ENCODE measurements around the gene ACTL6A. TPM values are rescaled to one million over a fixed set of nuclear protein-coding genes. Genes with fewer than 3 reads are reported as not detected.
A peak's percentile ranks its signal among the peaks of the same experiment; 100 is the strongest.
"Not testable (repeated sequence)": the region's sequence is repeated elsewhere in the genome, so short reads cannot be mapped to it uniquely, and the experiment has no call there.

ACTL6A gene
- 10 to 100 TPM; 14.7 to 63.1 (median 42.2) TPM for total RNA-seq
- polyA plus RNA-seq: 10 to 100 TPM; 37.7 to 47.0 (median 44.9) TPM
- long read RNA-seq, donor 1, transcript ACTL6A-202 (14 exons, 1,901 nt): major isoform, 5 of 33 reads
- long read RNA-seq, donor 1, partial matches to known transcripts: 0 of 33 reads
- long read RNA-seq, donor 1, other reads (novel, unspliced or antisense): 27 of 33 reads
- long read RNA-seq, donor 2, transcript ACTL6A-202 (14 exons, 1,901 nt): major isoform, 10 of 80 reads
- long read RNA-seq, donor 2, partial matches to known transcripts: 55 of 80 reads
- long read RNA-seq, donor 2, other reads (novel, unspliced or antisense): 7 of 80 reads
- long read RNA-seq, donor 3, transcript ACTL6A-202 (14 exons, 1,901 nt): major isoform, 7 of 25 reads
- long read RNA-seq, donor 3, partial matches to known transcripts: 13 of 25 reads
- long read RNA-seq, donor 3, other reads (novel, unspliced or antisense): 0 of 25 reads
- long read RNA-seq, donor 4, partial matches to known transcripts: 0 of 1 reads
- long read RNA-seq, donor 4, other reads (novel, unspliced or antisense): 0 of 1 reads
- long read RNA-seq, donor 5, transcript ACTL6A-202 (14 exons, 1,901 nt): major isoform, 9 of 19 reads
- long read RNA-seq, donor 5, partial matches to known transcripts: 6 of 19 reads
- long read RNA-seq, donor 5, other reads (novel, unspliced or antisense): 0 of 19 reads
- long read RNA-seq, donor 6: 0 reads
- long read RNA-seq, donor 7, transcript ACTL6A-203 (14 exons, 1,750 nt): minor isoform, 5 of 86 reads
- long read RNA-seq, donor 7, transcript ACTL6A-202 (14 exons, 1,901 nt): major isoform, 10 of 86 reads
- long read RNA-seq, donor 7, partial matches to known transcripts: 68 of 86 reads
- long read RNA-seq, donor 7, other reads (novel, unspliced or antisense): 0 of 86 reads
- long read RNA-seq, donor 8, transcript ACTL6A-202 (14 exons, 1,901 nt): major isoform, 13 of 71 reads
- long read RNA-seq, donor 8, transcript ACTL6A-203 (14 exons, 1,750 nt): minor isoform, 5 of 71 reads
- long read RNA-seq, donor 8, partial matches to known transcripts: 16 of 71 reads
- long read RNA-seq, donor 8, other reads (novel, unspliced or antisense): 32 of 71 reads
- long read RNA-seq, donor 9, transcript ACTL6A-202 (14 exons, 1,901 nt): major isoform, 9 of 97 reads
- long read RNA-seq, donor 9, partial matches to known transcripts: 84 of 97 reads
- long read RNA-seq, donor 9, other reads (novel, unspliced or antisense): 0 of 97 reads
- long read RNA-seq, donor 10, partial matches to known transcripts: 0 of 6 reads
- long read RNA-seq, donor 10, other reads (novel, unspliced or antisense): 0 of 6 reads

- no peaks in the 10 kb centered on the region for H3K36me3 ChIP-seq
- no peaks in the 10 kb centered on the region for H3K9me3 ChIP-seq
- H3K4me1 ChIP-seq: peaks cover 5 to 25% (median 18%) of the 10 kb centered on the region in 4 donors
- H3K4me3 ChIP-seq: peak within 1 kb of the TSS; percentile 64 to 99 (median 79)
- intact Hi-C loops (cut with DNase I; ENCODE audit: low total_unique reads): no loop called here
- TF ChIP-seq EP300 (IDR thresholded peaks at IDR 0.05): no peak
- TF ChIP-seq POLR2AphosphoS5 (IDR thresholded peaks at IDR 0.05): peak; percentile 39 to 79 (median 69)
- no peak for TF ChIP-seq CTCF (IDR thresholded peaks at IDR 0.05)
- TF ChIP-seq POLR2A (IDR thresholded peaks at IDR 0.05): peak in 1 of 4 donors; percentile 35
- no peaks in the 10 kb centered on the region for H3K27me3 ChIP-seq
- WGBS, 5 donors: 0 to 1% (median 1%) methylated on average over 23 to 55 of the region's 55 CpGs
- H3K27ac ChIP-seq: peak within 1 kb of the TSS; percentile 79 to 92 (median 89)
- peak; percentile 99 to 100 for DNase-seq
Measured at GRCh38 chr3:179562591-179563270, at the start of gene ACTL6A. ACTL6A (plus strand) TSS chr3:179562926; CDS start chr3:179563093, 167 bp downstream.

- Histone ChIP-seq H3K36me3 (no peaks in the 10 kb centered on the region), H3K4me1 (no peaks in the 10 kb centered on the region), H3K27ac (no peak overlapping the region), H3K27me3 (no peaks in the 10 kb centered on the region), H3K9me3 (peaks cover 0 to 5% (median 0%) of the 10 kb centered on the region in 4 donors), H3K4me3 (no peak overlapping the region)
- TF ChIP-seq EP300 (IDR thresholded peaks at IDR 0.05) (no peak), POLR2AphosphoS5 (IDR thresholded peaks at IDR 0.05) (no peak), POLR2A (IDR thresholded peaks at IDR 0.05) (no peak), CTCF (IDR thresholded peaks at IDR 0.05) (no peak)
- intact Hi-C loops (cut with DNase I; ENCODE audit: low total_unique reads): no loop called here
- WGBS, 5 donors: 90 to 96% (median 93%) methylated on average over 2 of the region's 2 CpGs
- no peak for DNase-seq
Measured at GRCh38 chr3:179513862-179514261, 48.9 kb upstream of the ACTL6A start.

- H3K27me3 ChIP-seq; intact Hi-C loops (cut with DNase I; ENCODE audit: low total_unique reads); H3K36me3 ChIP-seq; H3K27ac ChIP-seq; H3K4me1 ChIP-seq; H3K4me3 ChIP-seq; H3K9me3 ChIP-seq; DNase-seq: not testable (repeated sequence)
- 86 to 92% (median 89%) methylated on average over 9 of the region's 9 CpGs for WGBS, 5 donors
Measured at GRCh38 chr3:179516461-179517251, 46.1 kb upstream of the ACTL6A start.

- H3K27me3 ChIP-seq: no peaks in the 10 kb centered on the region
- peak overlapping the region in 4 of 5 donors; percentile 57 to 78 (median 74) for H3K27ac ChIP-seq
- H3K36me3 ChIP-seq: no peaks in the 10 kb centered on the region
- H3K4me3 ChIP-seq: peak overlapping the region in 1 of 4 donors; percentile 11
- peak in 1 of 2 donors; percentile 49 for DNase-seq
- intact Hi-C loops (cut with DNase I; ENCODE audit: low total_unique reads): no loop called here
- WGBS, 5 donors: 0 to 10% (median 6%) methylated on average over 1 of the region's 1 CpG
- H3K4me1 ChIP-seq: peaks cover 0 to 22% (median 16%) of the 10 kb centered on the region in 4 donors
- no peaks in the 10 kb centered on the region for H3K9me3 ChIP-seq
- no peak for TF ChIP-seq POLR2AphosphoS5 (IDR thresholded peaks at IDR 0.05)
- TF ChIP-seq EP300 (IDR thresholded peaks at IDR 0.05): no peak
- no peak for TF ChIP-seq CTCF (IDR thresholded peaks at IDR 0.05)
- no peak for TF ChIP-seq POLR2A (IDR thresholded peaks at IDR 0.05)
Measured at GRCh38 chr3:179526482-179526881, 36.2 kb upstream of the ACTL6A start.
